DOHH2 (cell line): ENCODE results near the gene CDH1.

Experiments used
- EZH2phosphoT487 ChIP-seq: fragments of 200-600 bp; sonication (generic); IDR thresholded peaks from 2 replicates; pipeline ENCODE4 v1.6.1; 2017; ENCODE audit warnings: borderline replicate concordance, mild to moderate bottlenecking, antibody characterized with exemption, low read length, moderate library complexity, mixed read lengths
- TF ChIP-seq, protein P1 (sequence below): fragments of 200-600 bp; sonication (generic); IDR thresholded peaks from one replicate; pipeline ENCODE4 v1.5.1; 2014; ENCODE audit warnings: antibody characterized with exemption, mild to moderate bottlenecking, low read depth, low read length; ENCODE audit not compliant: poor library complexity, severe bottlenecking

DNA sequence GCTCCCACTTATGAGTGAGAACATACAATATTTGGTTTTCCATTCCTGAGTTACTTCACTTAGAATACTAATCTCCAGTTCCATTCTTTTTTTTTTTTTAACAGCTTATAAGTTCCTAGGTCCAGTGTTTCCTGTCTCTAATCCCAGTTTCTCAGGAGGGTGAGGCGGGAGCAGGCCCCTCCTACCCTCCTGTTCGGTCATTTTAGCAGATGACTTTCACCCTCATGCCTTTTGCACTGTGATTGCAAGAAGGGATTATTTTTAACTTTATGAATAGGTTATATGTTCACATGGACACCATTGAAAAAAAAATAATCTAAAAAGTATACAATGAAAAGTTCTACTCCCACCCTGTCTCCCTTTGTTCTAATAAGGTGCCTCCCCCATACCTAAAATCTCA, 47.6 kb downstream of the CDH1 start:
- TF ChIP-seq, protein P1, sequence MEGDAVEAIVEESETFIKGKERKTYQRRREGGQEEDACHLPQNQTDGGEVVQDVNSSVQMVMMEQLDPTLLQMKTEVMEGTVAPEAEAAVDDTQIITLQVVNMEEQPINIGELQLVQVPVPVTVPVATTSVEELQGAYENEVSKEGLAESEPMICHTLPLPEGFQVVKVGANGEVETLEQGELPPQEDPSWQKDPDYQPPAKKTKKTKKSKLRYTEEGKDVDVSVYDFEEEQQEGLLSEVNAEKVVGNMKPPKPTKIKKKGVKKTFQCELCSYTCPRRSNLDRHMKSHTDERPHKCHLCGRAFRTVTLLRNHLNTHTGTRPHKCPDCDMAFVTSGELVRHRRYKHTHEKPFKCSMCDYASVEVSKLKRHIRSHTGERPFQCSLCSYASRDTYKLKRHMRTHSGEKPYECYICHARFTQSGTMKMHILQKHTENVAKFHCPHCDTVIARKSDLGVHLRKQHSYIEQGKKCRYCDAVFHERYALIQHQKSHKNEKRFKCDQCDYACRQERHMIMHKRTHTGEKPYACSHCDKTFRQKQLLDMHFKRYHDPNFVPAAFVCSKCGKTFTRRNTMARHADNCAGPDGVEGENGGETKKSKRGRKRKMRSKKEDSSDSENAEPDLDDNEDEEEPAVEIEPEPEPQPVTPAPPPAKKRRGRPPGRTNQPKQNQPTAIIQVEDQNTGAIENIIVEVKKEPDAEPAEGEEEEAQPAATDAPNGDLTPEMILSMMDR, result no peak
- no peak for TF ChIP-seq EZH2phosphoT487
